DMS114 treated with DMSO at 0.1 percent for 48 hours (cell line): ENCODE measurements around the gene SCN9A.
"Not testable (repeated sequence)": the region's sequence is repeated elsewhere in the genome, so short reads cannot be mapped to it uniquely, and the experiment has no call there.

Source experiments
- DNase-seq: peaks from one replicate; lab custom pipeline; 2025; ENCODE audit not compliant: unreplicated experiment; lab: John Stamatoyannopoulos, UW

SCN9A gene

DNA sequence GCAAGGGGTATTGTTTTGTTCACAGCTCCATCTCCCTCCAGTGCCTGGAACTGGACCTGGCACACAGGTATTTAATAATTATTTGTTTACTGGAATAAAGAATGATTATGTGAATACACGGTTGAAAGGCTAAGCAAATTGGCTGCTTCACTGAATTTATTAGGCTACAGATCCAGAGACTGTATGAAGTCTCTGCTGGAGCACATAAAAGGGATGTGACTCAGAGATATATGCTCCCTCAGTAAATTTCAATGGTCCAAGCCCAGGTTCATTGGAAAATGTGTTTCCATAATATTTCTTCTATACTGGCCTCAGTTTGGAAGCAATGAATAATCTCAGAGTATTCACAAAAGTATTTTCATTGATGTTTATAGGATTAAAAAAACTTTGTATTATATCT, 126.4 kb downstream of the SCN9A start:
- no peak for DNase-seq

DNA sequence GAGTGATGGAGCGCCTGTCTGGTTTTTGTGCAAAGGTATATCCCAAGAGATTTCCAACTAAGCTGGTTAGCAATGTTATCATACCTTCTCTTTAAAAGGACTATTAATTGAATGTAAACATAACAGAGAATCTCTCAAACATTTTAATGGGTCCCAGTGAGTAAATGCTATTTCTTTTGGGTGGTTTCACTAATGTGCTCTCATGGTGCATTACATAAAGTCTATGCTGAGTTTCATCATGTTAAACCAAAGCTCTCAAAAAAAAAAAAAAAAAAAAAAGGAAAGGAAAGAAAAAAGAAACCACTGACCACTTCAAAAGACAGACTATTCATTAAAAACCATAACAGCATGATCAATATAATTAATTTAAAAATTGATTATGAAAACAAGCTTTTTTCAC, 128.8 kb downstream of the SCN9A start:
- DNase-seq = no peak

DNA sequence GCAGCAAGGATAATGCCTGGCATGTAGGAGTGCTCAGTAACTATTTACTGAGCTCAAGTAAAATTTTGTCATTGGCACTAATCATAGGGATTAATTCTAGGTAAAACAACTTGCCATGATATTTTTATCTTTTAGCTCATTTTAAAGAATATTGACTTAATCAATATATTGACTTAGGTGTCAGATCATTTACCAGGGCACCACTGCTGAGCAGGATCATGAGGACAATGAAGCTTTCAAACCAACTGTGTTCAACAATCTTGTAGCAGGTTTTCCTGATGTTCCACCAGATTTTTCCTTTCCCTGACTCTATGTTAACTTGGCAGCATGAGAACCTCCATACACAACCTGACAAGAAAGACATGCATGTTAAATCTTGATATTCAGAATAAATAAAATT, 133.4 kb downstream of the SCN9A start:
- no peak for DNase-seq

DNA sequence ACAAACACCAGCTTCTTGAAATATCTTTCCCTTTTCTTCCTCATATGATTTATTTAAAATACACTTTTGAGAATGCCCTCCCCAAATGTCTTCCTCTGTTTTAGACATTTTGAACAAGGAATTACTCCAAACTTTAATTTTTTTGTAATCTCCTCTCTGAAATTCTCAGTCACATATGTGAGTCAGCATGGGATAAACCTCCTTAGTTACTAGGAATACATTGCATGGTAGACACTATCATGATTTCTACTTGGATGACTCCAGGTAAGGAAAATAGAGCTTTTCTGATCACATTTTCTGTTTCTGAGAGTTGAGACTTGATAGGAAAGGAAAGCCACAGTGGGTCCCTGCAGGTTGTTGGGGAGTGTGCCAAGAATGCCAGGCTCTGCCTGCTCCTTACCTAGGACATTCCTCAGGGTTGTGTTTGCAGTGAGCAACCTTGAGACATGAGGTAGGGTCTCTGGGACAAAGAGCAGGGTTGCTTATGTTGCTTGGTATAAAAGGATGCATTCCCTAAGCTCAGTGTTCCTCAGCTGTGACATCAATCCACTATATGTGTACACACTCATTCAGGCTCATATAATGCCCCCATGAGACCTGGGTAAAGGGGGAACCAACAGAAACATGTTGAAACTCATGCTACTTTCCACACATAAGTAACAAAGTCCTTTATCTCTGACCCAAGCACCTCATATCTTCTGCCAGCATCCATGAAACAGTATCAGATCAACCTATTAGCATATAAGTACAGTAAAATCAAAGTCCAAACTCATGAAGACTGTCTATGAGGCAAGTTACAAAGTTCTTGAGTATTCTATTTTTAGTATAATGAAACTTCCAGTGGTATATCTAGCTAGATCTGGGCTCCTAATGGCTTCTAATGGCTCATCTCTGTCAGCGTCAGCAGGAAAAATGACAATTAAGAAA, 135.1 kb downstream of the SCN9A start:
- no peak for DNase-seq

DNA sequence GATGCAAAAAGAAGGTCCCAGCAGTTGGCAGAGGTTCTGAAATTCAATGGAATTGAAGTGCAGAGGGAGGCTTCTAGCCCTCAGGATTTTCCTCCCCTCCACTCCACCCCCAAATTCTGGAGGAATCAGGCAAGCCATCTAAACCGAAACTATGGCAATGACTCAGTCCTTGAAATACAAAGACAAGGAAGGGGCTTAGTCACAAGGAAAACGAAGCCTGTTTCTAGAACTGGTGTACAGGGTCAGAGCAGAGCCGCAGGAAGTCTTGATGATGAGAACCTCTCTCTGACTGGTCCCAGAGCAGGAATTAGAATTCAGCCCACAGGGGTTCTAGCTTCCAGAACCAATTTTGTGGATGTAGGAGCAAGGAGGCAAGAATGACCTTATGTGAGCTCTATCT, 136.2 kb downstream of the SCN9A start:
- DNase-seq = no peak

DNA sequence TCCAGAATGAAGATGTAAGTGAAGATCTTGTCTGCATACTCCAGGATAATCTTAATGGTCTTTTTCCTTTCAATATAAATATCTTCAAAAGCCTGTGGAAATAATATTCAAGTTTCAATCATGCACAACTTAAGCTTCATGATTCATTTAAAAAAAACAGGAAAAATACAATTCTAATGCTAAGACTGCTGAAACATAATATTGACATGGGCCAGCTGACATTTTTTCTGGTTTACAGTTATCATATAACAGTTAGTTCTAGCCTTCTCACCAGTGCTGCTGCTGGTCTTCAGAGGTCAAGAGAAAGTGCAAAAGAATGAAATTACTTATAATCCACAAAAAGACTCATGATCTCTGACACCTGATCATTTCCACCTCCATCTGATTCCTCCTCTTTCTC, 137.6 kb downstream of the SCN9A start:
- DNase-seq = no peak

DNA sequence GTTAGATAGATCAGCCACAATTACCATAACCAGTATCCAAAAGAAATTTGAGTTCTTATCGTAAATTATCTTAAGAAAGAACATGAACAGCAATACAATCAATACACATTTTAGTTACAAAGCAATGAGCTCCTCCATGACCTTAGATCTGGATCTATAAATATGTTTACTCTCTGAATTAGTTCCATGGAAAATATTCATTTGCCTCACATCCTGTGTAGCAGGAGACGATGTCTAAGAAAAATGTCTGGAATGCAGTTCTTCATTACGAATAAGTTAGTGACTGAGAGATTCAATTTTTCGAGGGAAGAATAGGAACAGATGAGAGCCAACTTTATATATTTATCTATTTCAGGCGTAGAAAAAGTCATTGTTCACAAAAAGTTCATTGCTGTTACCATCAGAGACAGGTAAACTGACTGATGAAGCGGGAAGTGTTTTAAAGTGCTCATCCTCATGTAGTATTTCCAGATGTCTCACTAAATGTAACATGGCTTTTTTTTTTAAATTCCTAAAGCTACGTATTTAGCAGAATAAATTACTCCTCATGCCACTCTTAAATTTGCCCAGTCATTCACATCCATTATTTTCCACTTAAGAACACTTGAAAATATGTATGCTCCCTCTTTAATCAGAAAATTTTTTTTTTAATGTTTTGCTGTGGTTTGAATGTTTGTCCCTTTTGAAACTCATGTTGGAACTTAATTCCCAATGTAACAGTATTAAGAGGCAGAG, 141.5 kb downstream of the SCN9A start:
- DNase-seq = no peak

DNA sequence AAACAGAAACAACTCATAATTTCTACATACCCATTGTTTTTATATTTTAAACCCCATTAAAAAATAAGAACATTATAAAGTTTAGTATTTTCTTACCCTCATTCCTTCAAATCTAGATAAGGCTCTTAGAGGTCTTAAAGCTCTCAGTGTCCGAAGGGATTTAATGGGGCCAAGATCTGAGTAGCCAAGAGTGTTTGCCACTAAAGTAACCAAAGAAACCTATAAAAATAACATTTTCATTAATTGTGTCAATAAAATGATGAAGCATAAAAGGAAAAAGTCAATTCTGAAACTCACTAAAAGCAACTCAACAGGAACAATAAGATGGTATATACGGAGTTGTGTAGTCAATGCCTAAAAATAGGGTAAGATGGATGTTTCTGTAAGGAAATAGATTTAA, 142.5 kb downstream of the SCN9A start:
- DNase-seq = no peak

DNA sequence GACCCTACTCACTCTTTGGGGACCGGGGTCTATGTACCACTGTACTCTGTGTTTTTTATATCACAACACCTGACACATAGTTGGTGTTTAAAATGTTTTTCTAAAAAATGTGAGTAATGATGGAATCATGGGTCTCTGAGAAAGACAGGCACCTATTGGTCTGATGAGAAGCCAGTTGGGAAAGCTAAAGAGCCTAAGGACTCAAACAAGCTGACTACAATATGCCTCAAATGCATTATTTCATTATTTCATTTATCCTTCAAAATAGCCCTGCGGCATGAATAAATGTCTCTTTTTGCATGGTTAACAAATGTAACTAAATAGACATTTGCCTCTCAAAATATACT, 145.0 kb downstream of the SCN9A start:
- no peak for DNase-seq

DNA sequence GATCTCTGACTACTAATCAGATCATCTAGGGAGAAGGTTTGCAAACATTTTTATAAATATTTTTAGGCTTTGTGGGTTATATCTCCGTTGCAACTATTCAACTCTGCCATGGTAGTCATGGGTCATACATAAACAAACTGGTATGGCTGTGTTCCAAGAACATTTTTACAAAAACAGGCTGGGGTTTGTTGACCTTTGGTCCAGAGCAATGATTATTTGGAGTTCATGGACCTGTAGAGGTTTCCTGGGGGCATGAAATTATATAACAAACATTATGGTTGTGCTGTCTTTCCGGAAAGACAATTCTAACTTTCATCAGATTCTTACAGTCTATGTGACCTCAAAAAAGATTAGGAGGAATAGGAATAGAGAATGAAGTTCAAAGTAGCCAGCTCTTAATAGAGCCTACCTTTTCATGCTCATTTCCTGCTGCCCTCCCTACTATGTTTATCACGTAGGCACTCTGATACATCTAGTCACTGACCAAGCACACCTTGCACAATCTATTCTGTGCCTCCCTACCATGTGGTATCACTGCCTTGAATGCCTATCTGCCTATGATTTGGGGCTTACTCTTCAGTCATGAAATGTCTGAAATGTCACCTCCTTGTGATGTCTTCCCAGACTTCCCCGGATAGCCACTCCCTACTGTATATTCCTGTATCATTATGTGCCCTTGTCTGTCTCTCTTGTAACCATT, 145.6 kb downstream of the SCN9A start:
- no peak for DNase-seq

DNA sequence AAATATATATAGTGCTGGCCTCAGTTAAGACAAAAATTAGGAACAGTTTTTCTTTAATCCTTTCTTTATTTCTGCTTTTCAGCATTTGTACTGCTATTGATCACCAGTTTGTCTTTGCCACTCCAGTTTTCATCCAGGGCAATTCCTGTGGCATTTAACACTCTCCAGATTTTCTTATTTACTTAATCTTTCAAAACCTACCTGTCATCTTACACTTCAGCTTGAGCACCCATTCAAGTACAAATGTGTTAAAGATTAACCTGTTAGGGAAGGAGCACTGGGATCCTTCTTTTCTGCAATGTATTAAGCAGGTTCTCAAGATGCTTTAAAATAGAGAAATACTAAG, 146.1 kb downstream of the SCN9A start:
- no peak for DNase-seq

DNA sequence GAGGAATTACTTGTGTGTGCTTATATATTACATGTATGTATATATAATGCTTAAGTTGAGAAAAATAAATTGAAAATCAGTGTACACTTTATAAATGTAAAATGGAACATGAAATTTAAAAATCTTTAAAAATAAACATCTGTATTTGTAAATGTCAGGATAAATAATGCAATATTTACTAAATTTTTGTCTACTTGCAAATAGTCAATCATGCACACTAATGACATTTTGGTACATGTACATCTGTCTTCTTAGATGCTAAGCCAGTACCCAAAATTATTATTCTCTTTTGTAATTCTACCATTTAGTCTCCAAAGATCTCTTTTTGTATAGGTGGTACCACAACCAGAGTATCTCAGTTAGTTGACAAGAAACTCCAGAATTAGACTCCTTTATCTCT, 151.5 kb downstream of the SCN9A start:
- no peak for DNase-seq

DNA sequence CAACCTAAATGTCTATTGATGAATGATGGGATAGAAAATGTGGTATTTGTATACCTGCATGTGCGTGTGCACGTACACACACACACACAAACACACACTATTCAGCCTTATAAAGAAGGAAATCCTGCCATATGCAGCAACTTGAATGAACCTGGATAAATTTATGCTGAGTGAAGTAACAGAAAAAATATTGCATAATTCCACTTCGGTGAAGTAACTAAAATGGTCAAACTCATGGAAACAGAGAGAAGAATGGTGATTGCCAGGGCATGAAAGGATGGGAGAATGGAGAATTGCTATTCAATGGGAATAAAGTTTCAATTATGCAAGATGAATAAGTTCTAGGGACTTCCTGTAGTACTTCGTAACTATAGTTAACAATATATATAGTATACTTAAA, 152.4 kb downstream of the SCN9A start:
- DNase-seq = no peak

DNA sequence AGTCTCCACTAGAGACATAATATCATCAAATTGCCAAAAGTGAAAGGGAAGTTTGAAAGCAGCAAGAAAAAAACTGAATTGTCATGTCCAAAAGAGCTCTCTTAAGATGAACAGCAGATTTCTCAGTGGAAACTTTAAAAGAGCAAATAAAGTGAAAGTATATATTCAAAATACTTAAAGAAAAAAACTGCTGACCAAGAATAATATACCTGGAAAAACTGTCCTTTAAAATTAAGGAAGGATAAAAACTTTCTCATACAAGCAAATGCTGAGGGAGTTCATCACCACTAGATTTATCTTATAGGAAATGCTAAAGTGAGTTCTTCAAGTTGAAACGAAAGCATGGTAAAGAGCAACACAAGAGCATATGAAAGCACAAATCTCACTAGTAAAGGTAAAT, 164.7 kb downstream of the SCN9A start:
- no peak for DNase-seq

DNA sequence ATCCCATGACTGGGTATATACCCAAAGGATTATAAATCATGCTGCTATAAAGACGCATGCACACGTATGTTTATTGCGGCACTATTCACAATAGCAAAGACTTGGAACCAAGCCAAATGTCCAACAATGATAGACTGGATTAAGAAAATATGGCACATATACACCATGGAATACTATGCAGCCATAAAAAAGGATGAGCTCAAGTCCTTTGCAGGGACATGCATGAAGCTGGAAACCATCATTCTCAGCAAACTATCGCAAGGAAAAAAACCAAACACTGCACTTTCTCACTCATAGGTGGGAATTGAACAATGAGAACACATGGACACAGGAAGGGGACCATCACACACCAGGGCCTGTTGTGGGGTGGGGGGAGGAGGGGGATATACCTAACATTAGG, 165.8 kb downstream of the SCN9A start:
- not testable (repeated sequence) for DNase-seq

DNA sequence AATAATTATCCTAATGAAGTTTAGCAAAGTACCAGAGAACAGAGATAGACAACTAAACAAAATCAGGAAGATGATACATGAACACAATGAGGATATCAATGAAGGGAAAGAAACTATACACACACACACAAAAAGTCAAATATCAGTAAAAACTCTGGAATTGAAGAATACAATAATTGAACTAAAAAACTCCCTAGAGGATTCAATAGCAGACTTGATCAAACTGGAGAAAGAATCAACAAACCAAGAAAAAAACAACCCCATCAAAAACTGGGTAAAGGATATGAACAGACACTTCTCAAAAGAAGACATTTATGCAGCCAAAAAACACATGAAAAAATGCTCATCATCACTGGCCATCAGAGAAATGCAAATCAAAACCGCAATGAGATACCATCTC, 166.4 kb downstream of the SCN9A start:
- not testable (repeated sequence) for DNase-seq

DNA sequence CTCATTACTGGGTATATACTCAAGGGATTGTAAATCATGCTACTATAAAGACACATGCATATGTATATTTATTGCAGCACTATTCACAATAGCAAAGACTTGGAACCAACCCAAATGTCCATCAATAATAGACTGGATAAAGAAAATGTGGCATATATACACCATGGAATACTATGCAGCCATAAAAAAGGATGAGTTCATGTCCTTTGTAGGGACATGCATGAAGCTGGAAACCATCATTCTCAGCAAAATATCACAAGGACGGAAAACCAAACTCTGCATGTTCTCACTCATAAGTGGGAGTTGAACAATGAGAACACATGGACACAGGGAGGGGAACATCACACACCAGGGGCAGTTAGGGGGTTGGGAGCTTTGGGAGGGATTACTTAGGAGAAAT, 169.6 kb downstream of the SCN9A start:
- DNase-seq = not testable (repeated sequence)

DNA sequence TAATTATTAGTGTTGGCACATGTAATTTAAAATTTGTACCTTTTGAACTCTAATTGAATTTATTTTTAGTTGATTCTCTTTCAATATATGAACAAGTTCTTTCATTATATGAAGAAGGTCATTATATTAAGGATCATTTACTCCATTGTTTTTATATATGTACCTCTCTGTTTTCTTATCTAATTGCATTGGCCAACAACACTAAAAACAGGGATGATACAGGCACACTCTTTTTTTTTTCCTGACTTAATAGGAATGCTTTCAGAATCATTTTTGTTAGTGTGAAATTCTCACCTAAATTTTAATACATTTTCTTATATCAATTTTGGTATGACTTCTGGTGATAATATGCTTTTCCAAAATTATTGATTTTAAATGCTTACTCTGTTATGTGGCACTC, 173.0 kb downstream of the SCN9A start:
- DNase-seq = no peak

DNA sequence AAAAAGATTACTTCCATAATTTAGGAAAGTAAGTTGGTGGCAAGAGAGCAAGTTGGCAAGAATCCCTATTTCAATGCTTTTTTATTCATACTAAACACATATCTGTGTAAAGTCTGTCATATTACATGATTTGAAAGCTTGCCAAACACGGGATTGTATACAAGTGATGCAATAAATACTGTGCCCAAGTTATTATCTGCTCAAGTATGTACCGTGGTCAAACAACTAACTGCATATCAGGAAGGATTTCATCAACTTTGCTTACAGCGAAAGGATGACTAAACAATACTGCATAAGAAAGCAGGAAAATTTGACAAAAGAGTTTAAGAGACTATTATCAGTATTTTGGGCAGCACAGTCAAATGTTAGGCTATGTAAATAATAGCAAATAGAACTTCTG, 178.3 kb downstream of the SCN9A start:
- DNase-seq = no peak

DNA sequence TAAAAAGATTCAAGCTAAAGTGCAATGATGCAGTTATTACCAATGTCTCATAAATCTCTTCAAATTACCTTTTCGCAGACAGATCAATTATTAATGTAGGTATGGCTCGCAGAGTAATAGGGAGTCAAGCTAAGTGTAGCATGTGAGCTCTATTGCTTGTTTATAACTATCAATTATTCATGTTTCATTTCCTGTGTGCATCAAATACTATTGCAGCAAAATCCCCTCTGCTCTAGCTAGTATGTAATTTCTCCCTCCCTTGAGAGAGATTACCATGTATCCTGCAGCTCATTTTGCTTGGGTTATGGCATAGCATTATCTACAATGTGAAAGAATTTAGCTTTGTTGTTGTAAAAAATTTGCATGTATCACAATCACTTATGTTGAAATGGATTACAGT, 182.3 kb downstream of the SCN9A start:
- no peak for DNase-seq

DNA sequence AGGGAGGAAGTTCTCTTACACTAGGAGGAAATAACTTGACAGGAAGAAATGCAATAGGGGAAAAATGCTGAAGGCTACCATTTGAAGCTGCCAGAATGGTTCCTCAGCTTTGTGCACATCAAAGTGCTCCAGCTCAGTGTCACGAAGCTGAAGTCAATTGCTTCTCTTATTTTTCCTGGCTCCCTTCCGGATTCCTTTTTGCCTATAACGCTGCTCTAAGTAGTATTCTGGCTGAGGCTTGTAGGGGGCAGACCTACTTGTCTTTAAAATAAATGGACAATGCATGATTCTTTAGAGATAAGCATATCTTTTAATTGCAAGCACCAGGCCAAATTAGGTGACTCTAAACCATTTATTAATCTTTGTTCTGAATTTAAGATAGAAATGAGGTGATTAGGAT, 187.7 kb downstream of the SCN9A start:
- DNase-seq = no peak

DNA sequence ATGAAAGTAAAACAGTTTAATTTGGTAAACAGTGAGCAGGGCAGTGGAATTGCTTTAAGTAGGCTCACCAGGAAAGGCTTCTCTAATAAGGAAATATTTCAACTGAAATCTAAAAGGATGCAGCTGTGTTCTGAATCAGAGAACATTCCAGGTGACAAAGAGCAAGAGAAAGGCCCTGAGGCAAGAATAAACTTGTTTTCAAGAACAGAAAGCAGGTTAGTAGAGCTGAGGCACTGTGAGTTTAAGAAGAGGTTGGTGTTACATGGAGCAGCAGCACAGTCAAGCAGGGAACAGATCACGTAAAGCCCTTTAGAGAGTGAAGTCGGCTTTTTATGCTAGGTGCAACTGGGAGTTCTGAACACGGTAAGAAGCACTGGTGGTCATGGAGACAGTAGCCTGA, 191.0 kb downstream of the SCN9A start:
- DNase-seq = no peak
